PC-9 (cell line): ENCODE data around the gene ERCC3. TPM values are rescaled to one million over a fixed set of nuclear protein-coding genes. Genes with fewer than 3 reads are reported as not detected.
A peak's percentile ranks its signal among the peaks of the same experiment; 100 is the strongest.

ENCODE experiments used
- BruUV-seq: library from RNA; stranded (reverse); fragments of 400-500 nt; replicated peaks from 2 replicates; lab custom pipeline; 2021; lab: Mats Ljungman, UMichigan
- CTCF ChIA-PET: fragments of 300-600 bp; sonication (Branson Sonifier 250); formaldehyde crosslinking; loops from one replicate; lab custom pipeline; 2022; ENCODE audit warnings: antibody characterized with exemption; lab: Charles Lee
- POLR2A ChIA-PET: fragments of 300-600 bp; sonication (Branson Sonifier 250); formaldehyde crosslinking; loops from one replicate; lab custom pipeline; 2022; ENCODE audit warnings: antibody characterized with exemption; ENCODE audit not compliant: unreplicated experiment; lab: Charles Lee
- DNase-seq, 2 experiments: peaks; one replicate each; pipeline versions ENCODE4 v3.0.0 to v3.0.0-alpha.2; 2015 to 2022; ENCODE audit warnings: mixed read lengths in 1 of 2
- H2AFZ ChIP-seq: fragments of 200-600 bp; sonication (generic); 2 replicates; pipeline ENCODE4 v1.8.1; 2017; ENCODE audit warnings: antibody characterized with exemption
- H3F3A ChIP-seq: fragments of 200-600 bp; sonication (generic); 2 replicates; pipeline ENCODE4 v1.8.1; 2017; ENCODE audit warnings: antibody characterized with exemption, mild to moderate bottlenecking, low read depth; ENCODE audit not compliant: insufficient read depth
- H3K27ac ChIP-seq: fragments of 200-600 bp; sonication (generic); 2 replicates; pipeline ENCODE4 v1.6.1; 2016; ENCODE audit warnings: mixed run types
- H3K27me3 ChIP-seq: fragments of 200-600 bp; sonication (generic); 2 replicates; pipeline ENCODE4 v1.6.1; 2016; ENCODE audit warnings: low read depth, mixed run types; ENCODE audit not compliant: insufficient read depth
- H3K36me3 ChIP-seq: fragments of 200-600 bp; sonication (generic); 2 replicates; pipeline ENCODE4 v1.6.1; 2016; ENCODE audit warnings: low read depth, mixed run types
- H3K4me1 ChIP-seq: fragments of 200-600 bp; sonication (generic); replicated peaks from 2 replicates; pipeline ENCODE4 v1.6.1; 2016; ENCODE audit warnings: mixed run types; ENCODE audit not compliant: insufficient read depth
- H3K4me2 ChIP-seq: fragments of 200-600 bp; sonication (generic); 2 replicates; pipeline ENCODE4 v1.6.1; 2017; ENCODE audit warnings: mixed run types
- H3K4me3 ChIP-seq: fragments of 200-600 bp; sonication (generic); 2 replicates; pipeline ENCODE4 v1.6.1; 2016; ENCODE audit warnings: mixed run types
- H3K79me2 ChIP-seq: fragments of 200-600 bp; sonication (generic); 2 replicates; pipeline ENCODE4 v1.6.1; 2017; ENCODE audit warnings: low read depth, mixed run types
- H3K9me2 ChIP-seq: fragments of 200-600 bp; sonication (generic); 2 replicates; pipeline ENCODE4 v1.8.1; 2017; ENCODE audit warnings: mild to moderate bottlenecking; ENCODE audit not compliant: insufficient read depth
- H3K9me3 ChIP-seq: fragments of 200-600 bp; sonication (generic); 2 replicates; pipeline ENCODE4 v1.8.1; 2016; ENCODE audit warnings: low read depth; ENCODE audit not compliant: insufficient read depth
- H4K20me1 ChIP-seq: fragments of 200-600 bp; sonication (generic); 2 replicates; pipeline ENCODE4 v1.8.1; 2017; ENCODE audit not compliant: insufficient read depth
- CTCF ChIP-seq: fragments of 200-600 bp; sonication (generic); conservative IDR thresholded peaks from 2 replicates; pipeline ENCODE4 v1.6.1; 2017; ENCODE audit warnings: mixed run types, antibody characterized with exemption, mild to moderate bottlenecking, moderate library complexity
- EZH2 ChIP-seq: fragments of 200-600 bp; sonication (generic); IDR thresholded peaks from 2 replicates; pipeline ENCODE4 v1.8.0; 2017; ENCODE audit warnings: antibody characterized with exemption, low read depth
- intact Hi-C: fragments of 100-400 bp; cut with micrococcal nuclease; formaldehyde crosslinking; loops from one replicate; pipeline ENCODE4 v1.10.0; 2022; ENCODE audit not compliant: unreplicated experiment
- total RNA-seq: library from RNA; stranded (reverse); gene quantifications from 2 replicates; pipeline ENCODE4 v1.2.3, GENCODE V29; 2021

Gene ERCC3
- total RNA-seq, 1 experiment from 2014 or later, result 73.2 TPM

- DNase-seq, result peak; percentile 83 to 89
- H3K79me2 ChIP-seq, result peaks cover 50% of the 10 kb centered on the region
- no peak overlapping the region for H3K4me3 ChIP-seq
- intact Hi-C loops, result no loop called here
- peaks cover 15% of the 10 kb centered on the region; the same call in 1 of the 2 replicates for H3F3A ChIP-seq
- peaks cover 2% of the 10 kb centered on the region for H3K9me3 ChIP-seq
- no peaks in the 10 kb centered on the region for H3K9me2 ChIP-seq
- no TSS peak for BruUV-seq
- H3K36me3 ChIP-seq, result no peaks in the 10 kb centered on the region
- H3K27ac ChIP-seq, result peak overlapping the region; percentile 35; the same call in 1 of the 2 replicates
- no peak for TF ChIP-seq CTCF
- no peak for TF ChIP-seq EZH2
- POLR2A ChIA-PET, result no interaction called here
- H4K20me1 ChIP-seq, result no peaks in the 10 kb centered on the region
- H3K4me2 ChIP-seq, result peak overlapping the region; percentile 43
- peaks cover 28% of the 10 kb centered on the region for H3K4me1 ChIP-seq
- no peak overlapping the region for H2AFZ ChIP-seq
- H3K27me3 ChIP-seq, result no peaks in the 10 kb centered on the region
- CTCF ChIA-PET, result interaction anchor here (0.8 to 1.1 kb wide), 2 partner anchors 10 to 11 kb away, joined by 3 read pairs; no protein-coding TSS in a partner anchor
Observed at GRCh38 chr2:127208313-127208712, 85.6 kb downstream of the ERCC3 start.

Other genes with a start within 250 kb of the ERCC3 start
- 87.5 and 95.6 TPM in 2 replicates for gene BIN1, start 187.0 kb downstream of the ERCC3 start, total RNA-seq
- 0.94 and 1.6 TPM in 2 replicates for gene CYP27C1, start 73.8 kb downstream of the ERCC3 start, total RNA-seq
- 75.9 and 81.2 TPM in 2 replicates for gene MAP3K2, start 93.8 kb upstream of the ERCC3 start, total RNA-seq
- 5.8 and 6.1 TPM in 2 replicates for gene PROC, start 124.3 kb upstream of the ERCC3 start, total RNA-seq
- gene IWS1, start 232.3 kb upstream of the ERCC3 start, total RNA-seq, result 47.3 and 51.3 TPM in 2 replicates
- not detected in 2 replicates for gene MYO7B, start 241.5 kb upstream of the ERCC3 start, total RNA-seq